Heart left ventricle (tissue), 13 donors: Measurements from ENCODE around the gene OLFM1.

ENCODE experiments used
- CTCF ChIP-seq, 12 donors: fragments of 200-600 bp; sonication (generic) in 4 of 12; IDR thresholded peaks; one replicate each; pipeline versions ENCODE4 v1.5.0 to v1.8.0; 2018 to 2022; ENCODE audit warnings: antibody characterized with exemption in 12 of 12, mild to moderate bottlenecking in 5 of 12
- POLR2A ChIP-seq, 2 donors: fragments of 450-650 bp; IDR thresholded peaks; one replicate each; pipeline ENCODE4 v1.6.1; 2017; ENCODE audit warnings: antibody characterized with exemption in 2 of 2, mild to moderate bottlenecking in 2 of 2, moderate library complexity in 2 of 2
- donor health status: ischemic (EF 13 %, LVEDD 7.1; RV severe dilation, severe dysfunction).
- donor health status: DM: no; HTN: yes; CAD: no.
- donor health status: DM: no; HTN: no; CAD: no.
- donor health status: ischemic (EF 25% LVEDD 6.9; RV normal size, moderate dysfunction).
- donor health status: ischemic (EF 25% LVEDD 5.7; RV mildly dilated, moderate dysfunction).
- donor health status: ischemic (EF 35%, LVEDD 5.7; RV mildly dilated, moderate dysfunction).
- donor health status: nonischemic (EF 11% LVEDD 7.7; RV severe dilation, severe dysfunction).
- donor health status: DM: yes; HTN: yes; CAD: no.
- donor health status: PGD.
- donor health status: ischemic (EF 29% LVEDD 5.4; RV normal size, mild dysfunction).
- donor health status: nonischemic (EF 23%, LVEDD 6.1; RV moderate dilation, normal function).

GRCh38 chr9:135134268-135135022 is 47.0 kb downstream of the OLFM1 start:
- TF ChIP-seq CTCF (IDR thresholded peaks at IDR 0.05) (no peak), POLR2A (IDR thresholded peaks at IDR 0.05) (no peak)
